GM23338 (cell line): ENCODE measurements around the gene SHB. TPM values are rescaled to one million over a fixed set of nuclear protein-coding genes. Genes with fewer than 3 reads are reported as not detected.

Source experiments
- ATAC-seq: fragments of 200-7000 bp; cut with Tn5 transposase; 3 replicates; pipeline ENCODE4 v1.9.1; 2020
- DNase-seq: peaks from one replicate; pipeline ENCODE4 v3.0.0-alpha.2; 2015; ENCODE audit warnings: low spot score
- H2AFZ ChIP-seq: fragments of 200-600 bp; sonication (generic); 2 replicates; pipeline ENCODE4 v1.8.0; 2016; ENCODE audit warnings: antibody characterized with exemption, mild to moderate bottlenecking, moderate library complexity
- H3F3A ChIP-seq: fragments of 200-600 bp; sonication (generic); replicated peaks from 2 replicates; pipeline ENCODE4 v1.8.0; 2017; ENCODE audit warnings: antibody characterized with exemption, mixed run types, low read depth
- H3K27ac ChIP-seq: fragments of 200-600 bp; sonication (generic); 2 replicates; pipeline ENCODE4 v1.6.1; 2016; ENCODE audit warnings: low read depth
- H3K27me3 ChIP-seq: fragments of 200-600 bp; sonication (generic); 2 replicates; pipeline ENCODE4 v1.8.0; 2016; ENCODE audit warnings: mild to moderate bottlenecking, mixed run types, moderate library complexity; ENCODE audit not compliant: insufficient read depth
- H3K36me3 ChIP-seq: fragments of 200-600 bp; sonication (generic); 2 replicates; pipeline ENCODE4 v1.8.0; 2016; ENCODE audit warnings: mild to moderate bottlenecking; ENCODE audit not compliant: insufficient read depth
- H3K4me1 ChIP-seq: fragments of 200-600 bp; sonication (generic); 2 replicates; pipeline ENCODE4 v1.8.0; 2016; ENCODE audit warnings: mild to moderate bottlenecking, moderate library complexity; ENCODE audit not compliant: insufficient read depth
- H3K4me2 ChIP-seq: fragments of 200-600 bp; sonication (generic); 2 replicates; pipeline ENCODE4 v1.7.1; 2017; ENCODE audit warnings: mixed run types
- H3K4me3 ChIP-seq: fragments of 200-600 bp; sonication (generic); 2 replicates; pipeline ENCODE4 v1.6.1; 2016; ENCODE audit warnings: mixed run types
- H3K79me2 ChIP-seq: fragments of 200-600 bp; sonication (generic); replicated peaks from 2 replicates; pipeline ENCODE4 v1.8.0; 2017; ENCODE audit warnings: mild to moderate bottlenecking; ENCODE audit not compliant: insufficient read depth
- H3K9me2 ChIP-seq: fragments of 200-600 bp; sonication (generic); 2 replicates; pipeline ENCODE4 v1.8.0; 2017; ENCODE audit not compliant: insufficient read depth
- H4K20me1 ChIP-seq: fragments of 200-600 bp; sonication (generic); replicated peaks from 2 replicates; pipeline ENCODE4 v1.8.0; 2017; ENCODE audit warnings: mild to moderate bottlenecking; ENCODE audit not compliant: insufficient read depth
- H3K27ac Mint-ChIP-seq: 2 replicates; pipeline ENCODE4 v1.8.0; 2020; ENCODE audit warnings: inconsistent platforms, mild to moderate bottlenecking, moderate library complexity, mixed read lengths
- H3K27me3 Mint-ChIP-seq: 3 replicates; pipeline ENCODE4 v1.8.0; 2022; ENCODE audit warnings: low read depth, mild to moderate bottlenecking, moderate library complexity, mixed read lengths, inconsistent platforms; ENCODE audit not compliant: insufficient read depth, poor library complexity
- H3K36me3 Mint-ChIP-seq: 3 replicates; pipeline ENCODE4 v1.8.0; 2021; ENCODE audit warnings: low read depth, mild to moderate bottlenecking, inconsistent platforms, moderate library complexity, mixed read lengths
- H3K4me1 Mint-ChIP-seq: 3 replicates; pipeline ENCODE4 v1.8.0; 2020; ENCODE audit warnings: mild to moderate bottlenecking, inconsistent platforms, mixed read lengths
- H3K4me3 Mint-ChIP-seq: 3 replicates; pipeline ENCODE4 v1.8.0; 2021; ENCODE audit warnings: moderate library complexity, mild to moderate bottlenecking, inconsistent platforms, mixed read lengths
- H3K9me3 Mint-ChIP-seq: 3 replicates; pipeline ENCODE4 v1.8.0; 2020; ENCODE audit warnings: moderate library complexity, mild to moderate bottlenecking, inconsistent platforms, mixed read lengths
- CREB1 ChIP-seq: fragments of 250-450 bp; sonication (Bioruptor Pico); IDR thresholded peaks from 2 replicates; pipeline ENCODE4 v1.5.0; 2020; ENCODE audit warnings: low read depth, mild to moderate bottlenecking, moderate library complexity
- NANOG ChIP-seq: IDR thresholded peaks from 2 replicates; pipeline ENCODE4 v1.6.1; 2016; ENCODE audit warnings: antibody characterized with exemption, borderline replicate concordance
- polyA plus RNA-seq: library from polyadenylated mRNA; unstranded; fragments of >200 nt; fragmentation: Nextera tagmentation; extraction: Ambion mirVana; gene quantifications from 2 replicates; pipeline ENCODE4 v1.2.1, GENCODE V29; 2016
- total RNA-seq: library from RNA; depleted of rRNA; stranded (reverse); fragments of >200 nt; shearing (Covaris generic); gene quantifications from 2 replicates; pipeline ENCODE4 v1.2.3, GENCODE V29; 2014
- TF ChIP-seq, protein P1 (sequence below): fragments of 250-450 bp; sonication (Bioruptor Pico); IDR thresholded peaks from 2 replicates; pipeline ENCODE4 v1.5.0; 2020; ENCODE audit warnings: mild to moderate bottlenecking, moderate library complexity
- TF ChIP-seq, protein P2 (sequence below), 2 experiments: fragments of 200-600 bp in 1 of 2; sonication (generic) in 1 of 2; conservative IDR thresholded peaks; 2 replicates each; pipeline versions ENCODE4 v1.5.1 to v1.6.1; 2016 to 2017; ENCODE audit warnings: antibody characterized with exemption in 2 of 2, low read depth in 2 of 2, mild to moderate bottlenecking in 2 of 2, moderate library complexity in 1 of 2

Gene SHB
- total and polyA plus RNA-seq, 2 experiments from 2014 or later: 1.5 to 14.0 TPM

DNA sequence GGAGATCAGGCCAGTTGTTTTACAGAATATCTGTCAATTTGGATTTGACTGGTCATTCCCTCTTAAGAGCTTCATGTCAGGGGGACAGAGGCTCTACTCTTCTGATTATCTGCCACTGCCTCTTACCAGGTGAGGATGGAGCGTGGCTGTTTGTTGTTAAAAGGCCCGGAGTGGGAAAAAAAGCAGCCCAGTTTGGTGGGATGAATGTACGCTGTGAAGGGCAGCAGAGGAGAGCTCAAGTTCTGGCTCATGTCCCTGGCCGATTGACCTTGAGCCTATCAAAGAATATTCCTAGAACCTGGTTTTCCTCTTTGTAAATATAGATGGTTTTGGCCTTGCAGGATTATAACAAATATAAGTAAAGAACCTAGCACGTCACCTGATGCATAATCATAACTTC is 16.3 kb upstream of the SHB start (continued):
- TF ChIP-seq, protein P1, sequence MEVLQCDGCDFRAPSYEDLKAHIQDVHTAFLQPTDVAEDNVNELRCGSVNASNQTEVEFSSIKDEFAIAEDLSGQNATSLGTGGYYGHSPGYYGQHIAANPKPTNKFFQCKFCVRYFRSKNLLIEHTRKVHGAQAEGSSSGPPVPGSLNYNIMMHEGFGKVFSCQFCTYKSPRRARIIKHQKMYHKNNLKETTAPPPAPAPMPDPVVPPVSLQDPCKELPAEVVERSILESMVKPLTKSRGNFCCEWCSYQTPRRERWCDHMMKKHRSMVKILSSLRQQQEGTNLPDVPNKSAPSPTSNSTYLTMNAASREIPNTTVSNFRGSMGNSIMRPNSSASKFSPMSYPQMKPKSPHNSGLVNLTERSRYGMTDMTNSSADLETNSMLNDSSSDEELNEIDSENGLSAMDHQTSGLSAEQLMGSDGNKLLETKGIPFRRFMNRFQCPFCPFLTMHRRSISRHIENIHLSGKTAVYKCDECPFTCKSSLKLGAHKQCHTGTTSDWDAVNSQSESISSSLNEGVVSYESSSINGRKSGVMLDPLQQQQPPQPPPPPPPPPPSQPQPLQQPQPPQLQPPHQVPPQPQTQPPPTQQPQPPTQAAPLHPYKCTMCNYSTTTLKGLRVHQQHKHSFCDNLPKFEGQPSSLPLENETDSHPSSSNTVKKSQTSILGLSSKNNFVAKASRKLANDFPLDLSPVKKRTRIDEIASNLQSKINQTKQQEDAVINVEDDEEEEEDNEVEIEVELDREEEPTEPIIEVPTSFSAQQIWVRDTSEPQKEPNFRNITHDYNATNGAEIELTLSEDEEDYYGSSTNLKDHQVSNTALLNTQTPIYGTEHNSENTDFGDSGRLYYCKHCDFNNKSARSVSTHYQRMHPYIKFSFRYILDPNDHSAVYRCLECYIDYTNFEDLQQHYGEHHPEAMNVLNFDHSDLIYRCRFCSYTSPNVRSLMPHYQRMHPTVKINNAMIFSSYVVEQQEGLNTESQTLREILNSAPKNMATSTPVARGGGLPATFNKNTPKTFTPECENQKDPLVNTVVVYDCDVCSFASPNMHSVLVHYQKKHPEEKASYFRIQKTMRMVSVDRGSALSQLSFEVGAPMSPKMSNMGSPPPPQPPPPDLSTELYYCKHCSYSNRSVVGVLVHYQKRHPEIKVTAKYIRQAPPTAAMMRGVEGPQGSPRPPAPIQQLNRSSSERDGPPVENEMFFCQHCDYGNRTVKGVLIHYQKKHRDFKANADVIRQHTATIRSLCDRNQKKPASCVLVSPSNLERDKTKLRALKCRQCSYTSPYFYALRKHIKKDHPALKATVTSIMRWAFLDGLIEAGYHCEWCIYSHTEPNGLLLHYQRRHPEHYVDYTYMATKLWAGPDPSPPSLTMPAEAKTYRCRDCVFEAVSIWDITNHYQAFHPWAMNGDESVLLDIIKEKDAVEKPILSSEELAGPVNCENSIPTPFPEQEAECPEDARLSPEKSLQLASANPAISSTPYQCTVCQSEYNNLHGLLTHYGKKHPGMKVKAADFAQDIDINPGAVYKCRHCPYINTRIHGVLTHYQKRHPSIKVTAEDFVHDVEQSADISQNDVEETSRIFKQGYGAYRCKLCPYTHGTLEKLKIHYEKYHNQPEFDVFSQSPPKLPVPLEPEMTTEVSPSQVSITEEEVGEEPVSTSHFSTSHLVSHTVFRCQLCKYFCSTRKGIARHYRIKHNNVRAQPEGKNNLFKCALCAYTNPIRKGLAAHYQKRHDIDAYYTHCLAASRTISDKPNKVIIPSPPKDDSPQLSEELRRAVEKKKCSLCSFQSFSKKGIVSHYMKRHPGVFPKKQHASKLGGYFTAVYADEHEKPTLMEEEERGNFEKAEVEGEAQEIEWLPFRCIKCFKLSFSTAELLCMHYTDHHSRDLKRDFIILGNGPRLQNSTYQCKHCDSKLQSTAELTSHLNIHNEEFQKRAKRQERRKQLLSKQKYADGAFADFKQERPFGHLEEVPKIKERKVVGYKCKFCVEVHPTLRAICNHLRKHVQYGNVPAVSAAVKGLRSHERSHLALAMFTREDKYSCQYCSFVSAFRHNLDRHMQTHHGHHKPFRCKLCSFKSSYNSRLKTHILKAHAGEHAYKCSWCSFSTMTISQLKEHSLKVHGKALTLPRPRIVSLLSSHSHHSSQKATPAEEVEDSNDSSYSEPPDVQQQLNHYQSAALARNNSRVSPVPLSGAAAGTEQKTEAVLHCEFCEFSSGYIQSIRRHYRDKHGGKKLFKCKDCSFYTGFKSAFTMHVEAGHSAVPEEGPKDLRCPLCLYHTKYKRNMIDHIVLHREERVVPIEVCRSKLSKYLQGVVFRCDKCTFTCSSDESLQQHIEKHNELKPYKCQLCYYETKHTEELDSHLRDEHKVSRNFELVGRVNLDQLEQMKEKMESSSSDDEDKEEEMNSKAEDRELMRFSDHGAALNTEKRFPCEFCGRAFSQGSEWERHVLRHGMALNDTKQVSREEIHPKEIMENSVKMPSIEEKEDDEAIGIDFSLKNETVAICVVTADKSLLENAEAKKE (CRISPR knock-in tag): no peak
- no peak for TF ChIP-seq NANOG
- TF ChIP-seq CREB1 (CRISPR knock-in tag): no peak
- TF ChIP-seq, protein P2, sequence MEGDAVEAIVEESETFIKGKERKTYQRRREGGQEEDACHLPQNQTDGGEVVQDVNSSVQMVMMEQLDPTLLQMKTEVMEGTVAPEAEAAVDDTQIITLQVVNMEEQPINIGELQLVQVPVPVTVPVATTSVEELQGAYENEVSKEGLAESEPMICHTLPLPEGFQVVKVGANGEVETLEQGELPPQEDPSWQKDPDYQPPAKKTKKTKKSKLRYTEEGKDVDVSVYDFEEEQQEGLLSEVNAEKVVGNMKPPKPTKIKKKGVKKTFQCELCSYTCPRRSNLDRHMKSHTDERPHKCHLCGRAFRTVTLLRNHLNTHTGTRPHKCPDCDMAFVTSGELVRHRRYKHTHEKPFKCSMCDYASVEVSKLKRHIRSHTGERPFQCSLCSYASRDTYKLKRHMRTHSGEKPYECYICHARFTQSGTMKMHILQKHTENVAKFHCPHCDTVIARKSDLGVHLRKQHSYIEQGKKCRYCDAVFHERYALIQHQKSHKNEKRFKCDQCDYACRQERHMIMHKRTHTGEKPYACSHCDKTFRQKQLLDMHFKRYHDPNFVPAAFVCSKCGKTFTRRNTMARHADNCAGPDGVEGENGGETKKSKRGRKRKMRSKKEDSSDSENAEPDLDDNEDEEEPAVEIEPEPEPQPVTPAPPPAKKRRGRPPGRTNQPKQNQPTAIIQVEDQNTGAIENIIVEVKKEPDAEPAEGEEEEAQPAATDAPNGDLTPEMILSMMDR (conservative IDR thresholded peaks at IDR 0.05; ENCODE audit: low read depth in 2 of 2): no peak

DNA sequence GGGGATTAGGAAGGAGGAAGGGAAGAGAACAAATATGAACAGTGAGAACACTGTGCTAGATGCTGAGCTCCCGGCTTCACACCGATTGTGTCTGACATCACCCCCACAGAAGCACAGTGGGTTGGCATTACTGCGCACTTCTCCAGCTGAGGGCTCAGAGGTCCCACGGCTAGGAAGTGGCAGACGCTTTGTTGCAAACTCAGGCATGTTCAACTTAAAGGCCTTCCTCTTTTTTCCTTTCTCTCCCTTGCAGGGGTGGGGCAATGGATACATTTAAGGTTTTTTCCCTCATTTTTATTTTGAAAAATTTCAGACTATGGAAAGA is 15.5 kb upstream of the SHB start:
- H3K4me1 ChIP-seq: peaks cover under 1% of the 10 kb centered on the region; the same call in 1 of the 2 replicates
- no peaks in the 10 kb centered on the region for H3K9me2 ChIP-seq
- no peaks in the 10 kb centered on the region for H3F3A ChIP-seq
- Mint-ChIP-seq H3K4me3 (no peak overlapping the region), H3K4me1 (peaks cover 22% of the 10 kb centered on the region), H3K27me3 (peaks cover 5% of the 10 kb centered on the region), H3K27ac (no peak overlapping the region), H3K9me3 (no peaks in the 10 kb centered on the region), H3K36me3 (no peaks in the 10 kb centered on the region)
- no peak overlapping the region for H3K27ac ChIP-seq
- no peaks in the 10 kb centered on the region for H3K27me3 ChIP-seq
- H3K4me3 ChIP-seq: no peak overlapping the region
- H4K20me1 ChIP-seq: no peaks in the 10 kb centered on the region
- DNase-seq: no peak
- no peak for TF ChIP-seq CREB1 (CRISPR knock-in tag)
- H3K79me2 ChIP-seq: no peaks in the 10 kb centered on the region
- no peak overlapping the region for H2AFZ ChIP-seq
- no peak; the same call in 2 of the 3 replicates for ATAC-seq
- H3K4me2 ChIP-seq: no peak overlapping the region
- H3K36me3 ChIP-seq: no peaks in the 10 kb centered on the region
